Right atrium auricular region (tissue), 2 donors: ENCODE measurements around the gene PRRT3. TPM values are rescaled to one million over a fixed set of nuclear protein-coding genes. Genes with fewer than 3 reads are reported as not detected.
A peak's percentile ranks its signal among the peaks of the same experiment; 100 is the strongest.

Experiments used
- DNase-seq: peaks from one replicate; pipeline ENCODE4 v3.0.0-alpha.2; 2019; ENCODE audit warnings: low spot score
- H3K27ac ChIP-seq, 2 donors: fragments of 200-600 bp; sonication (generic); 1 replicate in 1 of 2; 2 replicates in 1 of 2; pipeline ENCODE4 v1.5.1; 2016 to 2019
- H3K27me3 ChIP-seq, 2 donors: fragments of 200-600 bp; sonication (generic); one replicate each; pipeline versions ENCODE4 v1.5.1 to v1.6.0; 2017 to 2019
- H3K36me3 ChIP-seq: fragments of 200-600 bp; sonication (generic); one replicate; pipeline ENCODE4 v1.5.1; 2016
- H3K4me1 ChIP-seq, 2 donors: fragments of 200-600 bp; sonication (generic); one replicate each; pipeline versions ENCODE4 v1.5.1 to v1.6.0; 2017 to 2019
- H3K4me3 ChIP-seq, 2 donors: fragments of 200-600 bp; sonication (generic); 1 replicate in 1 of 2; 2 replicates in 1 of 2; pipeline ENCODE4 v1.5.1; 2017 to 2019; ENCODE audit warnings: mild to moderate bottlenecking in 1 of 2, moderate library complexity in 1 of 2
- H3K9me3 ChIP-seq, 2 donors: fragments of 200-600 bp; sonication (generic); one replicate each; pipeline ENCODE4 v1.5.1; 2019
- total RNA-seq, 2 donors: library from RNA; depleted of rRNA; stranded (reverse); fragments of >200 nt; gene quantifications; one replicate each; pipeline ENCODE4 v1.1.0, GENCODE V29; 2016
- TF ChIP-seq, protein P1 (sequence below), 2 donors: fragments of 200-600 bp; sonication (generic); IDR thresholded peaks; one replicate each; pipeline ENCODE4 v1.5.1; 2019; ENCODE audit warnings: antibody characterized with exemption in 2 of 2

Gene PRRT3
- total RNA-seq, 2 donors from 2014 or later, result 1.4 to 1.9 TPM

- Histone ChIP-seq H3K9me3 (no peaks in the 10 kb centered on the region), H3K27ac (peak overlapping the region; percentile 97 to 98), H3K27me3 (no peaks in the 10 kb centered on the region), H3K4me1 (peaks cover 0 to 31% of the 10 kb centered on the region in 2 donors), H3K4me3 (peak overlapping the region; percentile 68 to 81), H3K36me3 (peaks cover 35% of the 10 kb centered on the region)
- TF ChIP-seq, protein P1, sequence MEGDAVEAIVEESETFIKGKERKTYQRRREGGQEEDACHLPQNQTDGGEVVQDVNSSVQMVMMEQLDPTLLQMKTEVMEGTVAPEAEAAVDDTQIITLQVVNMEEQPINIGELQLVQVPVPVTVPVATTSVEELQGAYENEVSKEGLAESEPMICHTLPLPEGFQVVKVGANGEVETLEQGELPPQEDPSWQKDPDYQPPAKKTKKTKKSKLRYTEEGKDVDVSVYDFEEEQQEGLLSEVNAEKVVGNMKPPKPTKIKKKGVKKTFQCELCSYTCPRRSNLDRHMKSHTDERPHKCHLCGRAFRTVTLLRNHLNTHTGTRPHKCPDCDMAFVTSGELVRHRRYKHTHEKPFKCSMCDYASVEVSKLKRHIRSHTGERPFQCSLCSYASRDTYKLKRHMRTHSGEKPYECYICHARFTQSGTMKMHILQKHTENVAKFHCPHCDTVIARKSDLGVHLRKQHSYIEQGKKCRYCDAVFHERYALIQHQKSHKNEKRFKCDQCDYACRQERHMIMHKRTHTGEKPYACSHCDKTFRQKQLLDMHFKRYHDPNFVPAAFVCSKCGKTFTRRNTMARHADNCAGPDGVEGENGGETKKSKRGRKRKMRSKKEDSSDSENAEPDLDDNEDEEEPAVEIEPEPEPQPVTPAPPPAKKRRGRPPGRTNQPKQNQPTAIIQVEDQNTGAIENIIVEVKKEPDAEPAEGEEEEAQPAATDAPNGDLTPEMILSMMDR (IDR thresholded peaks at IDR 0.05), result peak in 1 of 2 donors; percentile 47
- no peak for DNase-seq
Observed at GRCh38 chr3:9934235-9934621, 18.0 kb downstream of the PRRT3 start.

GRCh38 chr3:9933561-9934234 lies 18.5 kb downstream of the PRRT3 start, which contains the start of gene CRELD1:
Gene CRELD1, plus strand, starts transcription at chr3:9933834. Its CDS starts 605 bp downstream, at chr3:9934439.
- Histone ChIP-seq H3K27ac (peak within 1 kb of the TSS; percentile 97 to 98), H3K4me3 (peak within 1 kb of the TSS; percentile 68 to 81), H3K4me1 (peaks cover 0 to 31% of the 10 kb centered on the region in 2 donors), H3K9me3 (no peaks in the 10 kb centered on the region), H3K27me3 (no peaks in the 10 kb centered on the region), H3K36me3 (peaks cover 36% of the 10 kb centered on the region)
- TF ChIP-seq, protein P1 (IDR thresholded peaks at IDR 0.05), result no peak
- DNase-seq, result peak; percentile 97

- no peaks in the 10 kb centered on the region for H3K27me3 ChIP-seq
- peak; percentile 90 for DNase-seq
- peaks cover 0 to 31% of the 10 kb centered on the region in 2 donors for H3K4me1 ChIP-seq
- TF ChIP-seq, protein P1 (IDR thresholded peaks at IDR 0.05), result peak; percentile 69 to 91
- H3K9me3 ChIP-seq, result no peaks in the 10 kb centered on the region
- H3K36me3 ChIP-seq, result peaks cover 38% of the 10 kb centered on the region
- peak overlapping the region; percentile 97 to 98 for H3K27ac ChIP-seq
- H3K4me3 ChIP-seq, result peak overlapping the region; percentile 68 to 81
Observed at GRCh38 chr3:9932843-9933560, 19.2 kb downstream of the PRRT3 start.

DNA sequence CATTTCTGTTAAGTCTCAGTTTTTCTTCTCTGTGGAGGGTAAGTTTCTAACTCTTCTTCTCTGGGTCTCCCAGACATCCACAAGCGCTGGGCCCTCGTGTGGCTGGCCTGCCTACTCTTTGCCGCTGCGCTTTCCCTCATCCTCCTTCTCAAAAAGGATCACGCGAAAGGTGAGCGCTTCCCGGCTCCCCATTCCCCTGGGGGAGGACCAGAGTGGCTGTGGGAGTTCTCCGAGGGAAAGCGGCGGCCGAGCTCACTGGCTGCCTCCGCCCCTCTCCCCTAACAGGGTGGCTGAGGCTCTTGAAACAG lies 19.7 kb downstream of the PRRT3 start:
- peak overlapping the region; percentile 68 to 81 for H3K4me3 ChIP-seq
- TF ChIP-seq, protein P1 (IDR thresholded peaks at IDR 0.05), result no peak
- no peaks in the 10 kb centered on the region for H3K27me3 ChIP-seq
- no peaks in the 10 kb centered on the region for H3K9me3 ChIP-seq
- peak overlapping the region; percentile 97 to 98 for H3K27ac ChIP-seq
- H3K4me1 ChIP-seq, result peaks cover 0 to 31% of the 10 kb centered on the region in 2 donors
- DNase-seq, result no peak
- H3K36me3 ChIP-seq, result peaks cover 33% of the 10 kb centered on the region

DNA sequence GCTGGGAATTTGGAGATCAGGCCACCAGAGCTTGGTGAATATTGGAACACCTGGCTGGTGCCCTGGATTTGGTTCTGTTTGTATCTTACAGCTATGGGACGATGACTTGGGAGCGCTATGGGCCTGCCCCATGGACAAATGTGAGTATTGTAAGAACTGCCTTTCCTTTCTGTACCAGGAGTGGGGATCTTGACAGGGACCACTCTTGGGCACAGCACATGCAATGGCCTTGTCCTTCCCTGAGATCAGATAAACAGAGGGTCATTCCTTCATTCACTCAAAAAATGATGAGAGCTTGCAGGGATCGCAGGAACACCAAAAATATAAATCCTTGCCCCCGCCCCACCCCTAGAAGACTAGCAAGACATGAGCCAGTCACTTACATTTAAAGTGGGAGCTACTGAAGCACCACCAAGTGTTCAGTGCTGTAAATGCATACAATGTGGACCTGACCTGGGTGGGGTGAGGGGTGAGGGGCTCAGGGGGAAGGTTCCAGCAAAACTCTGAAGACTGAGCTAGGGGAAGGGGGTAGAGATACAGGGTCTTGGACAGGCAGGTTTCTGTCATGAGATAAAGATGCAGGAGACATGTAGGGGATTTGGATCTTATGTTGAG lies 21.3 kb downstream of the PRRT3 start:
- no peak for DNase-seq
- H3K27me3 ChIP-seq, result no peaks in the 10 kb centered on the region
- TF ChIP-seq, protein P1 (IDR thresholded peaks at IDR 0.05), result peak in 1 of 2 donors; percentile 27
- no peaks in the 10 kb centered on the region for H3K9me3 ChIP-seq
- no peak overlapping the region for H3K27ac ChIP-seq
- H3K36me3 ChIP-seq, result peaks cover 24% of the 10 kb centered on the region
- H3K4me1 ChIP-seq, result peaks cover 0 to 27% of the 10 kb centered on the region in 2 donors
- no peak overlapping the region for H3K4me3 ChIP-seq
